Left renal cortex interstitium (tissue), 4 donors: ENCODE data around the gene RFK. TPM values are rescaled to one million over a fixed set of nuclear protein-coding genes. Genes with fewer than 3 reads are reported as not detected.
A peak's percentile ranks its signal among the peaks of the same experiment; 100 is the strongest.

Experiments used
- DNase-seq, 4 donors: peaks; one replicate each; pipeline ENCODE4 v3.0.0-alpha.2; 2013; ENCODE audit warnings: low read depth in 4 of 4, low spot score in 2 of 4, missing footprints in 1 of 4
- polyA plus RNA-seq, 4 donors: library from polyadenylated mRNA; unstranded; fragments of 120-200 nt; gene quantifications; one replicate each; pipeline ENCODE4 v1.2.1, GENCODE V29; 2013; ENCODE audit not compliant: insufficient read length in 4 of 4

RFK gene
- polyA plus RNA-seq, 4 donors = 20.5 to 31.4 (median 27.8) TPM

DNA sequence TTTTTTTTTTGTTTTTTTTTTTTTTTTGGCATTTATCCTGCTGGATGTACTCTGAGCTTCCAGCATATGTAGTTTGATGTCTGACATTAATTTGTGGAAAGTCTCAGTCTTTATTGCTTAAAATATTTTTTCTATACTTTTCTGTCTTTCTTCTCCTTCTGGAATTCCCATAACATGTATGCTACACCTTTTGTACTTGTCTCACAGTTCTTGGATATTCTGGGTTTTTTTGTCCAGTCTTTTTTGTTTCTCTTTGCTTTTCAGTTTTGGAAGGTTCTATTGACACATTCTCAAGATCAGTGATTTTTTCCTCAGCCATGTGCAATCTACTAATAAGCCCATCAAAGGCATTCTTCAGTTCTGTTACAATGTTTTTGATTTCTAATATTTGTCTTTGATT lies 19.4 kb upstream of the RFK start:
- no peak for DNase-seq

DNA sequence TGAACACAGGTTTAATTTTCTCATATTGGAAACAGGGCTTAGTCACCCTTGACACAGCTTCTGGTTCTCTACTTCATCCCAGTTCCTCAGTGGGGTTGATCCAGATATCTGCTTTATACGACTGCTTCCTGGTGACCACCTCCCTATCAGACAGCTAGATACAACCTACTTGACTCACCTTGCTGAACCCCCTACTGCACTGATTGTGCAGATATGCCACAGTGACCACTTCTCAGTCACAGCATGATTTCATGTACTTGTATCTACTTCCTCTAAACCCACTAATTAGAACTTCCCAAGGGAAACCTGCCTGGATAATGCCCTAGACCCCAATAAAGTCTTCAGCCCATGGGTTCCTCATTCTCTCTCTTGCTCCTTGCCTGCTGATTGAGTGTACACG lies 18.4 kb upstream of the RFK start:
- no peak for DNase-seq

DNA sequence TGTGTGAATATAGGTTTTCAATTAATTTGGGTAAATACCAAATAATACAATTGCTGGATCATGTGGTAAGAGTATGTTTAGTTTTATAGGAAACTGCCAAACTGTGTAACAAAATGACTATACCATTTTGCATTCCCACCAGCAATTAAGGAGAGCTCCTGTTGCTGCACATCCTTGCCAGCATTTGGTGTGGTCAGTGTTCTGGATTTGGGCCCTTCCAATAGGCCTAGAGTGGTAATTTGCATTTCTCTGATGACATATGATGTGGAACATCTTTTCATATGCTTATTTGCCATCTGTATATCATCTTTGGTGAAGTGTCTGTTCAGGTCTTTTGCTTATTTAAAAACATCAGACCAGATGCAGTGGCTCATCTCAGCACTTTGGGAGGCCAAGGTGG lies 11.6 kb upstream of the RFK start:
- DNase-seq = no peak

DNA sequence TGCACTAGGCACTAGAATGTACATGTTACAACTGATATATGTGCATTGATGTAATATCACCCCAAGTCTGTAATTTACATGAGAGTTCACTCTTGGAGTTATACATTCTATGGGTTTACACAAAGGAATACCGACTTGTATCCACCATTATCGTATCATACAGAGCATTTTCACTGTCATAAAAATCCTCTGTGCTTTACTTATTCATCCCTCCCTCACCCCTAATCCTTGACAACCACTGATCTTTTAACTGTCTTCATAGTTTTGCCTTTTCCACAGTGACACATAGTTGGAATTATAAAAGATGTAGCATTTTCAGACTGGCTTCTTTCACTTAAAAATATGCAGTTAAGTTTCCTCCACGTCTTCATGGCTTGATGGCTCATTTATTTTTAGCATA lies 11.1 kb upstream of the RFK start:
- no peak for DNase-seq

DNA sequence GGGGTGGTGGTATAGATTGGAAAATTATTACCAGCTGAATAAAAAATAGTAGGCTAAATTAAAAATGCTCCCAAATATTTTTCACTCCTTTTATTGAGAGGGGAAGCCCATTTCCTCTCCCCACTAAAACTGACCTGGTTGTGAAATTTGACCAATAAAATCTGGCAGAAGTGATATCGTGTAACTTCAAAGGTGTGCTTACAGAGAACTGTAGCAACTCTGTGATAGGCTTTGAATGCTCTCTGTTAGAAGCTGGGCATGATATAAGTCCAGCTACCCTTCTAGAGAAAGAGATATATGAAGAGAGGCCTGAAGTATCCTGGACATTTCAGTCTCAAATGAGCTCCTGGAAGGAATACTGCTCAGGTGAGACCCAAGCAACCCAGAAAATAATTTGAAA lies 10.2 kb upstream of the RFK start:
- no peak for DNase-seq

DNA sequence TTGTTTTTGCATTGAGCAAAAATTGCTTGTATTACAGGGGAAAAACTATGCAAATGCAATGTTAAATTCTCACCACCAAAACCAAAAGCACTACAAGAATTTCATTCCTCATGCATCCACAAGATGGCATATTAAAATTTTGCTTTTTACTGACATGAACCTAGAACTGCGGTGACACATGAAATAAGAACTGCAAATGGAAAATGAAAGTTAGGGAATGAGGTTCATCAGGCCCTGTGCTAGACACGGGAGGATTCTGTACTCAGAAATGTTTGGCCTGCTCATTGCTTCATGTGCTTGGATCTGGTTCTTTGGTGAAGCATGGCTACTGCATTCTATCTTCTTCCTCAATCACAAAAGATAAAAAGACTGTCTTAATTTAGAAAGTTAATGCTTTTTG lies 9.1 kb upstream of the RFK start:
- peak in 1 of 4 donors; percentile 17 for DNase-seq

DNA sequence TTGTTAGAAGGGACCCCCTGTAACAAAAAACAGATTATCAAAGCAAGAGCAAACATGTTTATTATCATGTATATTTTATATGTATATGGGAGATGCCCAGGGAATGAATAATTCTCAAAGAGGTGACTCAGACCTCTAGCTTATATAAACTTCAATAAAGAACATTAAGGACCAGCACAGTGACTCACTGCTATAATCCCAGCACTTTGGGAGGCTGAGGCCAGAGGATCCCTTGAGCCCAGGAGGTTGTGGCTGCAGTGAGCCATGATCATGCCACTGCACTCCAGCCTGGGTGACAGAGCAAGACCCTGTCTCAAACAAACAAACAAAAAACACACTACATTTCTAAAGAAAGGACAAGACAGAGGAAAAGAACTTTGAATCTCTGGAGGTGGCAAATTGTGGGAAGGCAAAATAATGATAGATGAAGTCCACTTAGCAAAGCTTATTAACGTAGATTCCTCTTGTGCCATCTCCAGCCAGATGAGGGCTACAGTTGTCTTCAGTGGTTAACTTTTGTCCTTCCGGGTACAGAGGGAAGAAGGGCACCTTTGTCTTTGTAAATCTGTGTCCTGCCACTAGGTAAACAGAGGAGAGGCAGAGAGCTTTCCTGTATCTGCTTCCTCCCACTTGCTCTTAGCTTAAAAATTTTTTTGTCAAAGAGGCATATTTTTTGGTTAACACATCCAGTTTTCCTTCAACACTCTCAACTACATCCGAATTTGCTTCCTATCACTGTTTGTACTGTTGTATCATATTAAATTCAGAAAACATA lies 7.5 kb upstream of the RFK start:
- no peak for DNase-seq

DNA sequence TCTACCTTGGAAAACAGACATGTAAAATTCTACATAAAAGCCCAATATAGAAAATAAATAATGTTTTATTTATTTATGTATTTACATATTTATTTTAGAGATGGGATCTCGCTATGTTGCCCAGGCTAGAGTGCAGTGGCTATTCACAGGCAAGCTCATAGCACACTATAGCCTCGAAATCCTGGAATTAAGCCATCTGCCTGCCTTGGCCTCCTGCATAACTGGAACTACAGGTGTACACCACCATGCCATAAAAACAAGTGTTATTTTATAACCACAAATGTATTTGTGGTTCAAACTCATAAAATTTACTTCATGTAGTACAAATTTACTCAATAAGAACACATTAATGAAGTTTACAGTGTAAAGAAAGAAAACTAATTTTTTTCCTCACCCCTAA lies 7.0 kb upstream of the RFK start:
- no peak for DNase-seq

DNA sequence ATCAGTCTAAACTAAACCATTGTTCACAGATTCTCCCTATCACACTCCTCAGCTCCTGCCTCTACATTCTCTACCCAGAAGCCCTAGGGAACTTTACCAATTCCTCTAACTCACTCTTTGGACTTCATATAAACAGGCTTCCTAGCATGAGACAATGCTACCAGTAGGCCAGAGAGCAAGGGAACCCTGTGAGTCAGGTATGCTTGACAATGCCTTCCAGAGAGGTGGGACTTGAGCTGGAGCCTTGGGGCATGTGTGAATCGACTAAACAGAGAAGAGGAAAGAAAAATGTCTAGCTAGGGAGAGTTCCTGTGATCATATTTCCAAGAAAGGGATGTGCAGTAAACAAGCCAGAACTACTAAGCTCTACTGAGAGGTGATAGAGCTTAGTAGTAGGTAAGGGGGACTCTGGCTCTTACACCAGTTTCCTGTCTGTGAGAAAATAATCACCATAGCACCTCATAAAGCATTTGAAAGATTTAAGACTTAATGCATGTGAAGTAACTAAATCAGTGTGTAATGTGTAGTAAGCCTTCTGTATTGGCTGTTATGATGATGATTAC lies 6.4 kb upstream of the RFK start:
- no peak for DNase-seq

DNA sequence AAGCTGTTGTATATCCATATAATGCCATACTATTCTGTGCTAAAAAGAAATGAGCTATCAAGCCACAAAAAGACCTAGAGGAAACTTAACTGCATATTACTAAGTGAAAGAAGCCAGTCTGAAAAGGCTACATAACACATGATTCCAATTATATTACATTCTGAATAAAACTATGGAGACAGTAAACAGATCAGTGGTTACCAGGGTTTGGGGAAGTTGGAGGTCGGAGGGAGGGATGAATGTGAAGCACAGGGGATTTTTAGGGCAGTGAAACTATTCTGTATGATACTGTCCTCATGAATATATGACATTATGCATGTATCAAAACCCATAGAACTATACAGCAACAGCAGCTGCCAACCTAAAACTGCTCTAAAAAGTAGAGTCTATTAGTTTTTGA lies 5.6 kb upstream of the RFK start:
- no peak for DNase-seq

DNA sequence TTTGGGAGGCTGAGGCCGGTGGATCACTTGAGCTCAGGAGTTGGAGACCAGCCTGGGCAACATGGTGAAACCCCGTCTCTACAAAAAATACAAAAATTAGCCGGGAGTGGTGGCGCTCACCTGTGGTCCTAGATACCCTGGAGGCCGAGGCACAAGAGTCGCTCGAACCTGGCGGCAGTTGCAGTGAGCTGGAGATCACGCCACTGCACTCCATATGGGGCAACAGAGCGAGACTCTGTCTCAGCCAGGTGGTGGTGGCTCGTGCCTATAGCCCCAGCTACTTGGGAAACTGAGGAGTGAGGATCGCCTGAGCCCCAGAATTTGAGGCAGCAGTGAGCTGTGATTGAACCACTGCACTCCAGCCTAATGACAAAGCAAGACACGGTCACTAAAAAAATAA lies 2.4 kb upstream of the RFK start:
- no peak for DNase-seq

DNA sequence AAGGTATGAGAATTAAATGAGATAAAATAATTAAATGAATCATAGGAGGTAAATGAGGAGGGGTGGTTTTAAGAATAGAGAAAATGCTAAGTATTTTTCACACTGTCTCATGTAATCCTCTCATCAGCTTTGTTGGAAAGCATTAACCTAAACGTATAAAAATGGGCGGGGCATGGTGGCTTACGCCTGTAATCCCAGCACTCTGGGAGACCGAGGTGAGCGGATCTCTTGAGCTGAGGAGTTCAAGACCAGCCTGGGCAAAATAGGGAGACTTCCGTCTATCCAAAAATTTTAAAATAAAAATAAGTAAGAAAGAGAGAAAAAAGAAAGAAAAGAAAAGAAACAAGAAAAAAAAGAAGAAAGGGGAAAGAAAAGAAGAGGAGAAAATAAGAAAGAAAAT lies 1.9 kb upstream of the RFK start:
- no peak for DNase-seq

DNA sequence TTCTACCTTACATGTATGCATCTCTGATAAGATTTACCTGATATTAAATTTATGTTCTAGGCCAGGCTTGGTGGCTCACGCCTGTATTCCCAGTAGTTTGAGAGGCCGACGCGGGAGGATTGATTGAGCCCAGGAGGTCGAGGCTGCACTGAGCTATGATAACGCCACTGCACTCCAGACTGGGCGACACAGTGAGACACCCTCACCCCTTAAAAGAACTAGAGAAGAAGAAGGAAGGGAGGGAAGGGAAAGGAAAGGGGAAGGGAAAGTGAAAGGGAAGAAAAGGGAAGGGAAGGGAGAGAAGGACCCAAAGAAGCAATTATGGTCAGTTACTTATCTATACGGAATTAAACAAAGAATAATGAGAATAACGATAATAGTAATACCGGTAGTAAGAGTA lies 1.2 kb upstream of the RFK start:
- DNase-seq = no peak

DNA sequence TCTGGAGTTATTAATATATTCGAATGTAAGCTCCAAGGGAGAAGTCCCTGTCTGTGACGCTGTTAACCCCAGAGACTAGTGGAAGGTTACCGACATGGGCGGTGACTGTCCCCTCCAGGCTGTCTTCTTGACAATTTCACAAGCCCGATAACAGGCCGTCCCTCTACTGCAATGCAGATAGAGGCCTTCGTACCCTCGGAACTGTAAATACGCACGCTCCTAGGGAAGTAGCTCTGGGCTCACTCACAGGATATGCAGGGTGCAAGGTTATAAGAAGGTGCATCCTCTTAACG lies 680 bp upstream of the RFK start:
- peak in 1 of 4 donors; percentile 37 for DNase-seq

DNA sequence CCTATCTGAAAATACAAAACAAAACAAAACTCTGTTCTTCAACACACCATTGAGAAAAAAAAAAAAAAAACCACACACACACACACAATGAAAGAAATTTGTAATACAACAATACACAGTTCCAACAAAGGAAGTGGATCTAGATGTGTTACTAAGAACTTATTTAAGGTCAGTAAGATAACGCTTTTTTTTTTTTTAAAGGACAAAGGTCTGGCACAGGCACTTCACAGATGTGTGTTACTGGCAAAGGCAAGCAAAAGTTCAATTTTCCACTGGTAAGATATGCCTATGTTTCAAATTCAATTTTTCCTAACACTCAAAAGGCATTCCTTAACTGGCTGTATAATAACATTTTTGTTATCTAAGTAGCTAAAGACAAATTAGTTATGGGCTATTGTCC lies 3.6 kb downstream of the RFK start:
- no peak for DNase-seq

DNA sequence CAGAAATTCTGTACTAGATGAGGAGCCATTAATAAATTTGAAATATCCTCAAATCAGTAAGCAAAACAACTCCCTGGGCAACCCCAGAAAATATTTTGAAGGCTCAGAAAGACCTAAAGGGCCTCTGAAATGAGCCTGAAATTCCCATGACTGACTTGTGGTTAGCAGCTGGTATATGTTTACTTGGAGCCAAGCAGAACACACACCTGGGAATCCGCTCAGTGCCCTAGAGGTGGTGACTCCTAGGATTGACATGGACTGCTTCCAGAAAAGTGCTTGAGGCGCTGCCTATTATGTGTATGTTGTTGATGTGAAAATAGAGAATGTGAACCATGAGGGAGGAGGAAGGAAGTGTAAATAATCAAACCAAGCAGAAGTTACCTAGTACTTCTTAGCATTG lies 14.7 kb downstream of the RFK start:
- DNase-seq = no peak

DNA sequence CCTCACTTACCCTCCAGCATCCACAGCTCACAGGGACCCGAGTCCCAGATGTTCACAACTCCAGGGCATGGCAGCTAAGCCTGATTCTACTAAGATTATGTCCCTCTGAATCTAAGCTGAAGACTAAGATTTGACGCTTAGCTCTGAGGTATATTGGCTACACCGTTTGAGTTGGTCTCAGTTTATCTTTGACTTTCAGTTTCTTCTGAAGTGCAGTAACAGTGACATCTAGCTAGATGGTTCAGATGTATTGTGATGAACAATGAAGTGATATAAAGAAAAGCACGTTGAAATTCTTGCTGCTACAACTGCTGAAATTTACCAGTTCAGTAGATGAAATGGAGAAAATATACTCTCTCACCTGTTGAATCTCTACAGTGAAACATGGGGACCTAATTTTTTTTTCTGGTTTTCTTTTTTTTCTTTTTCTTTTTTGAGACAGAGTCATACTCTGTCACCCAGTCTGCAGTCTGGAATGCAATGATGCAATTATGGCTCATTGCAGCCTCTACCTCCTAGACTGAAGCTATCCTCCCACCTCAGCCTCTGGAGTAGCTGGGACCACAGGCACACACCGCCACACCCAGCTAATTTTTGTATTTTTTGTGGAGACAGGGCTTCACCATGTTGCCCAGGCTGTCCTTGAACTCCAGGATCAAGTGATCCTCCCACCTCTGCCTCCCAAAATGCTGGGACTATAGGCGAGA lies 15.7 kb downstream of the RFK start:
- DNase-seq = no peak

DNA sequence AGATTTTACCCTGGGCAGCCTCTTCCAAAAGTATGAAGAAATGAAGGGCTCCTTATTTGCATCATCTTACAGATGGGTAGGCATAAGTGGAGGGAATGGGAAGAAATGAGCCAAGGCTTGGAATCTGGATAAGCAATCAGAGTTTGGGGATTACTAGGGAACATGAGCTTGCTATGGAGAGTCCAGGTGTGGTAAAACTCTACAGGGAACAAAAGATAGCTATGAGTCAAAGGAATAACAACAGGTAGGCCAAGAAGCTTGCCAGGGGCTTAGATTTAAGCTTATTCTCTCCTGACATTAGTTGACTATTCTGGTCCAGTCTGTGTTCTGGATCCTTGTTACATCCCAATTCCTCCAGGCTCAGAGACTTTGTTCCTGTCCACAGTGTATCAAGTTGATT lies 16.4 kb downstream of the RFK start:
- DNase-seq = no peak

DNA sequence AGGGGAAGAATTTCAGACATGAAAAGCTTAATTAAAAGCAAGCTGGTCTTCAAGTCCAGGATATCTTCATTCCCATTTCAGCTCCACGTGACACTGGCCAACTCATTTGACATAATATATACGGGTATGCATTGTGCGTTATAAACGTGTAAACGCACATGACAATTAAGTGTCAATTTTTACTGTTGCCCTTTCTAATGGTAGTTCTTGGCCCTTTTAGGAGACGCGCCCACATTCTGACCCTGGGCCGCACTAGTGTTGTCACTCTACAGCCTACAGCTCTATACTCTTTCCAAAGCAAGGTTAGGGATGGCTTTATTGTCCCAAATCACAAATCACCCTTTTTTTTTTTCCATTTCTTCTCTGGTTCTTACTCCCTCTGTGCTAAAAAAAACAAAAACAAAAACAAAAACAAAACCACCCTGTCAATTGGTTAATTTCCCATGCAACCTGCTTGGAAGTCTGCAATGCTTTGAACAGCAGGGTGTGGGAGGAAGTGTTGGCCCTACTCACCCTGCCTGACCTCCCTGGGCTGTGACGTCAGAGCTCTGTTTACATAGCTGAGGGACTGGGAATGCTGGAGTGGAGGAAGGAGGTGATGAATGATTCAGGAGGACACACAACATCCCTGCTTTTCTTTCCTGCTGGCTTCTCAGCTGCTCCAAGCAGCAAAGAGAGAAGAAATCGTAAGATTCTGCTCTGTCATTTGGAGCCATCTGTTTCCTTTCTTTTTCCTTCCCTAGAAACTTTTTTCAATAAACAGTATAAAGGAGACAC lies 19.3 kb downstream of the RFK start:
- DNase-seq = peak in 3 of 4 donors; percentile 53 to 67 (median 59)

DNA sequence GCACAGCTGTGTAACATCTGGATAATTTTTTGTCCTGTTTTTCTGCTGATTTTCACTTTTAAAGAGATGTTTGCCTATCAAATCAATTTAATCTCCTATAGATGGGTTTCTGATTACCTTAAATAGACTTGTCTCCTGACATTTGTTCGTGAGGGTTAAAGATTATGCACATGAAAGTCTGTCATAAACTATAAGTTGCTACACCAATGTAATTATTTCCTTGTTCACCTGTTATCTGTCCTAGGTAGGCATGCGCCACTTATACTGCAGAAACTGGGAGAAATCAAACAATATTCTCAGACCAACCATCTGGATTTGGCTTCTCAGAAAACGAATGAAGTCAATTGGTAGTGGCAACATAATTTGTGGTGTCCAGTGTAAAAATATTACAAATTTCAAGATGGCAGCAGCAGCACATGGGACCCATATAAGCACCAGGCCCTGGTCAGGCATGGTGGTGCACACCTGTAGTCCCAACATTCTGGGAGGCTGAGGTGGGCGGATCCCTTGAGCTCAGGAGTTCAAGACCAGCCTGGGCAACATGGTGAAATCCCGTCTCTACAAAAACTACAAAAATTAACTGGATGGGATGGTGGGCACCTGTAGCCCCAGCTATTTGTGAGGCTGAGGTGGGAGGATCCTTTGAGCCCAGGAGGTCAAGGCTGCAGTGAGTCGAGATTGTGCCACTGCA lies 20.3 kb downstream of the RFK start:
- DNase-seq = no peak

DNA sequence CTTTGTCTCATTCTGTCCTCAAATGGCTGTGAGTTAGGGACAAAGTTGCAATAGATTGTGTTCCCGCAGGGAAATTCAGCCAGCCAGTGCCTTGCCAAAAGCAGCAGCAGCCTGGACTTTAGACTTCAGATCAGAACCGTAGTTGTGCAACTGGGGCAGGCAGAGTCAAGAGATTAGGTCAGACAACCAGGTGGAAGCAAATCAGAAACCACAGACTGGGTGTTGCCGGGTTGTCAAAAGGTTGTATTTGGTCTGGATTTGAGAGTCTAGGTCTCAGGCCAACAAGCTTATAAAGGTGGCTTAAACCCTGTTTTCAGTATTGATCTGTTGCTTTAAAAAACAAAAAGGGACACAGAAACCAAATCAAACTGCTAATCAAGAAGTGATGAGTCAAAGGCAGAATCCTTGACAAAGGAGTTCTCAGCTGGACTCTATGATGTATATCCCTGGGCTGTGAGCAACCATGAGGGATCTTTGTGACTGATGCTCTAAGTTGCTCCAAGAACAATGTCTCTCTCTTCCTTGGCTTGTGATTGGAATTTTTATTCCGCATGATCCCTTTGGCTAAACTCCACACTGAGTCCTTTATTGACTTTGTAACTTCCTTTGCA lies 20.9 kb downstream of the RFK start:
- DNase-seq = no peak
